Ovary (tissue), 9 donors: ENCODE data around the gene TMCO4. TPM values are rescaled to one million over a fixed set of nuclear protein-coding genes. Genes with fewer than 3 reads are reported as not detected.

Source experiments
- DNase-seq, 5 donors: peaks; one replicate each; pipeline ENCODE4 v3.0.0-alpha.2; 2019 to 2020
- H3K27ac ChIP-seq, 2 donors: fragments of 200-600 bp; one replicate each; pipeline versions ENCODE4 v1.5.1 to v1.8.0; 2019 to 2022
- H3K27me3 ChIP-seq: fragments of 200-600 bp; one replicate; pipeline ENCODE4 v1.8.0; 2022
- H3K36me3 ChIP-seq: fragments of 200-600 bp; sonication (generic); one replicate; pipeline ENCODE4 v1.5.1; 2019
- H3K4me1 ChIP-seq: one replicate; pipeline ENCODE4 v1.8.1; 2013; ENCODE audit warnings: mild to moderate bottlenecking, moderate library complexity; ENCODE audit not compliant: insufficient read depth
- H3K4me3 ChIP-seq: fragments of 200-600 bp; sonication (generic); one replicate; pipeline ENCODE4 v1.5.1; 2017
- H3K9me3 ChIP-seq, 2 donors: fragments of 200-600 bp in 1 of 2; sonication (generic) in 1 of 2; one replicate each; pipeline versions ENCODE4 v1.5.1 to v1.8.1; 2013 to 2019; ENCODE audit warnings: mild to moderate bottlenecking in 1 of 2, moderate library complexity in 1 of 2
- EP300 ChIP-seq: sonication (generic); formaldehyde crosslinking; IDR thresholded peaks from one replicate; pipeline ENCODE4 v1.6.1; 2017; ENCODE audit warnings: antibody characterized with exemption
- POLR2A ChIP-seq: fragments of 450-650 bp; IDR thresholded peaks from one replicate; pipeline ENCODE4 v1.6.1; 2017; ENCODE audit warnings: antibody characterized with exemption, mild to moderate bottlenecking, moderate library complexity
- WGBS, 3 donors: extraction: QIAGEN DNeasy Blood & Tissue Kit in 1 of 3; methylation state at CpG; one replicate each; pipeline versions ENCODE4 v1.1.5 to v1.1.7; 2013 to 2017; 5-methylcytosine and 5-hydroxymethylcytosine counted together
- intact Hi-C, 4 donors: fragments of 100-400 bp; cut with DNase I; formaldehyde crosslinking; loops; one replicate each; pipeline versions ENCODE4 v1.11.0 to v1.15.1; 2022 to 2023
- polyA plus RNA-seq, 2 donors: library from polyadenylated mRNA; stranded (reverse); fragments of 200-250 nt in 1 of 2; fragments of 350-450 nt in 1 of 2; fragmentation: Illumina TruSeq in 1 of 2; extraction: RNeasy Lipid Tissue Mini Kit (QIAGEN cat#74804) in 1 of 2; gene quantifications; one replicate each; pipeline ENCODE4 v1.2.3, GENCODE V29; 2013 to 2014
- total RNA-seq, 7 donors: library from RNA; depleted of rRNA in 2 of 7; stranded (reverse); fragments of >200 nt in 2 of 7; fragmentation: NEBNext Ultra II Directional in 3 of 7; extraction: Animal tissue kit (Norgen Biotek cat#: 25700) in 3 of 7; gene quantifications; one replicate each; pipeline versions ENCODE4 v1.1.0 to v1.2.4, GENCODE V29; 2016 to 2023
- TF ChIP-seq, protein P1 (sequence below), 3 donors: fragments of 450-650 bp in 2 of 3; fragments of 200-600 bp in 1 of 3; IDR thresholded peaks; one replicate each; pipeline versions ENCODE4 v1.5.1 to v1.8.0; 2016 to 2022; ENCODE audit warnings: antibody characterized with exemption in 3 of 3, mild to moderate bottlenecking in 1 of 3
- donor health status: DM: no; HTN: no; CAD: no; lungs with moderate emphysema.
- donor health status: DM: no; HTN: no; CAD: no.
- donor health status: Bipolar disorder and iron deficiency.
- donor health status: DM: yes; HTN: yes; CAD: no.
- donor health status: DM: no; HTN: no; CAD: no.
- donor health status: DM: yes; HTN: yes; CAD: no.

TMCO4 gene
- total and polyA plus RNA-seq, 9 donors = 14.2 to 26.0 (median 21.4) TPM

DNA sequence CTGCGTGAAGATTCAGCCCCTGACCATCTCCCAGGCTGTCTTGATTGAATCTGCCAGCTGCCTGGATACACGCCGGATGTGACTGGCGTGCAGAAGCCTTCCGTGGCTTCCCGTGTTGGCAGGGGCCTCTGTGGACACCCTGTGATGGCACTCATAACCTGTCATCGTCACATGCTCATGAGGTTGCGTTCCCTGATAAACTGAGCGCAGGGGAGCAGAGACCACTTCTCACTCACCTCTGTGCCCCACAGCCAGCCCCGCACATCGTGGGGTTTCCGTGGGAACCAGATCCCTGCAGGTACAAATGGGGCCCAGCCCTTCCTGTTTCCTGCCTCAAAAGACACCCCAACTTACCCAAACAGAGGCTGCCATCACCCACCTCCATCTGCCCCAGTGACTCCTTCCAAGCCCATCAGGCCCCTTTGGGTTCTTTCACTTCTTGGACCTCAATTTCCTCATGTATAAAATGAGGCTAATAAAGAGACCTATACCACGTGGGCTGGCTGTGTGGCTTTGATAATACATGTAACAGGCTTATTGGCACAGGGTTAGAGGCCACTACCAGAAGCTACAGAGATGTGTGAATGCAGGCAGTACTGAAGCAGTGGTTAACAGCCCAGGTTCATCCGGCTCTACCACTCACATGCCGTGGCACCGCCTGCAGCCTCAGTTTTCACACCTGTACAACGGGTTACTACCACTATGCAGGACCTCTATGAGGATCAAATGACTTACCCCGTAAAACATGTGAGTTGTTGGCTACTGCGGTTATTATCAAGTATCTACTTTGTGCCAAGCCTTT is 111.5 kb downstream of the TMCO4 start:
- TF ChIP-seq, protein P1, sequence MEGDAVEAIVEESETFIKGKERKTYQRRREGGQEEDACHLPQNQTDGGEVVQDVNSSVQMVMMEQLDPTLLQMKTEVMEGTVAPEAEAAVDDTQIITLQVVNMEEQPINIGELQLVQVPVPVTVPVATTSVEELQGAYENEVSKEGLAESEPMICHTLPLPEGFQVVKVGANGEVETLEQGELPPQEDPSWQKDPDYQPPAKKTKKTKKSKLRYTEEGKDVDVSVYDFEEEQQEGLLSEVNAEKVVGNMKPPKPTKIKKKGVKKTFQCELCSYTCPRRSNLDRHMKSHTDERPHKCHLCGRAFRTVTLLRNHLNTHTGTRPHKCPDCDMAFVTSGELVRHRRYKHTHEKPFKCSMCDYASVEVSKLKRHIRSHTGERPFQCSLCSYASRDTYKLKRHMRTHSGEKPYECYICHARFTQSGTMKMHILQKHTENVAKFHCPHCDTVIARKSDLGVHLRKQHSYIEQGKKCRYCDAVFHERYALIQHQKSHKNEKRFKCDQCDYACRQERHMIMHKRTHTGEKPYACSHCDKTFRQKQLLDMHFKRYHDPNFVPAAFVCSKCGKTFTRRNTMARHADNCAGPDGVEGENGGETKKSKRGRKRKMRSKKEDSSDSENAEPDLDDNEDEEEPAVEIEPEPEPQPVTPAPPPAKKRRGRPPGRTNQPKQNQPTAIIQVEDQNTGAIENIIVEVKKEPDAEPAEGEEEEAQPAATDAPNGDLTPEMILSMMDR (IDR thresholded peaks at IDR 0.05) = no peak
- no peak for TF ChIP-seq EP300
- no peaks in the 10 kb centered on the region for H3K4me1 ChIP-seq
- intact Hi-C loops = no loop called here
- no peaks in the 10 kb centered on the region for H3K27me3 ChIP-seq
- no peak overlapping the region for H3K27ac ChIP-seq
- peaks cover 0 to 5% of the 10 kb centered on the region in 2 donors for H3K9me3 ChIP-seq
- H3K36me3 ChIP-seq = no peaks in the 10 kb centered on the region
- no peak for DNase-seq
- no peak overlapping the region for H3K4me3 ChIP-seq
- WGBS, 3 donors = 89 to 90% (median 89%) methylated on average over 19 of the region's 19 CpGs

DNA sequence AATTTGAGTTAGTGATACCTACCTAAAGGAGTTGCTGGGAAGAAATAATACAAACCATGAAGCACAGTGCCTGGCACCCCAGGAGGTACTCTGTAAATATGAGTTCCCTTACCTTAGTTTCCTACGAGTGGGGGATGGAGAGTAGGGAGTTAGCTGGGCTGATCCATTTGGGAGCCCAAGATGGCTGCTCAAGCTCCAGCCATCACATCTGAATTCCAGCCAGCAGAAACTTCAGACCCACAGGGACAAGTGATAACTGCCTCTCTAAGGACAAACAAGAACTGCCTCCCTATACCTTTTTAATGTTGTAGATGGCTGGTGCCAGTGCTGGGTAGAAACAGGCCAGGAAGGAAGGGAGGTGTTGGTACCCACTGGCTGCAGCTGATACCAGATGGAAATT is 112.3 kb downstream of the TMCO4 start:
- H3K4me3 ChIP-seq = no peak overlapping the region
- H3K27me3 ChIP-seq = no peaks in the 10 kb centered on the region
- TF ChIP-seq POLR2A (no peak), EP300 (no peak)
- TF ChIP-seq, protein P1 (IDR thresholded peaks at IDR 0.05) = no peak
- DNase-seq = no peak
- 89 to 95% (median 90%) methylated on average over 1 of the region's 1 CpG for WGBS, 3 donors
- H3K9me3 ChIP-seq = peaks cover 0 to 5% of the 10 kb centered on the region in 2 donors
- no peak overlapping the region for H3K27ac ChIP-seq
- no peaks in the 10 kb centered on the region for H3K4me1 ChIP-seq
- intact Hi-C loops = no loop called here
- H3K36me3 ChIP-seq = no peaks in the 10 kb centered on the region

DNA sequence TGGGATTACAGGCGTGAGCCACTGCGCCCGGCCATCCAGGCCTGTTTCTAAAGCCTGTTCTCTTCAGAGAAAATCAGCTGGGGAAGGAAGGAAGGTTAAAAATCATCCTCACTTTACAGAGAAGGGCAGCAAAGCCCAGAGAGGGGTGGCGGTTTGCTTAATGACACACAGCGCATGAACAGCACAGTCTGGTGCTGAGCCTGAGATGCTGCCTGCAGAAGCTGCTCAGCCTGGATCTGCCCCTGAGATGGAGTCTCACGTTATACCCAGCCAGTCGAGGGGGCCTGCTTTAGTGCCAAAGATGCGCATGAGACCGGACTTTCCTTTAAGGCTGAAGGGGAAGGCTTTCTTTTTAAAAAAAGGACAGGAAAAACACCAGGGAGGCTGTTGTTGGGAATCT is 113.7 kb downstream of the TMCO4 start:
- intact Hi-C loops = no loop called here
- H3K27ac ChIP-seq = no peak overlapping the region
- no peaks in the 10 kb centered on the region for H3K27me3 ChIP-seq
- no peak for DNase-seq
- no peaks in the 10 kb centered on the region for H3K36me3 ChIP-seq
- H3K9me3 ChIP-seq = peaks cover 0 to 5% of the 10 kb centered on the region in 2 donors
- WGBS, 3 donors = 83 to 88% (median 86%) methylated on average over 9 of the region's 9 CpGs
- no peaks in the 10 kb centered on the region for H3K4me1 ChIP-seq
- no peak for TF ChIP-seq EP300
- TF ChIP-seq, protein P1 (IDR thresholded peaks at IDR 0.05) = no peak
- no peak for TF ChIP-seq POLR2A
- H3K4me3 ChIP-seq = no peak overlapping the region

GRCh38 chr1:19684677-19685076 is 115.0 kb downstream of the TMCO4 start:
- Histone ChIP-seq H3K4me3 (no peak overlapping the region), H3K9me3 (no peaks in the 10 kb centered on the region), H3K27me3 (no peaks in the 10 kb centered on the region), H3K36me3 (no peaks in the 10 kb centered on the region), H3K27ac (no peak overlapping the region), H3K4me1 (no peaks in the 10 kb centered on the region)
- no peak for DNase-seq
- 83 to 89% (median 88%) methylated on average over 2 of the region's 2 CpGs for WGBS, 3 donors
- intact Hi-C loops = no loop called here
- TF ChIP-seq POLR2A (no peak), EP300 (no peak)
- TF ChIP-seq, protein P1 (IDR thresholded peaks at IDR 0.05) = no peak
